ENCODE results near the gene CDYL.

- TF ChIP-seq CTCF (IDR thresholded peaks at IDR 0.05) (no peak), POLR2A (IDR thresholded peaks at IDR 0.05; ENCODE audit: low read depth) (no peak), EP300 (IDR thresholded peaks at IDR 0.05) (no peak)
These were observed 35.9 kb downstream of the CDYL start for GRCh38 chr6:4812068-4812467.
